Lung (tissue), 12 donors: Measurements from ENCODE around the gene MRGPRF. TPM values are rescaled to one million over a fixed set of nuclear protein-coding genes. Genes with fewer than 3 reads are reported as not detected.

ENCODE experiments used
- ATAC-seq: fragments of 200-7000 bp; cut with Tn5 transposase; one replicate; pipeline ENCODE4 v1.9.1; 2020; ENCODE audit warnings: moderate number of reproducible peaks; ENCODE audit not compliant: insufficient read depth, low FRiP score
- DNase-seq, 3 donors: peaks; one replicate each; pipeline ENCODE4 v3.0.0-alpha.2; 2013 to 2017
- H3K27ac ChIP-seq, 2 donors: one replicate each; pipeline ENCODE4 v1.5.1; 2013; ENCODE audit warnings: mild to moderate bottlenecking in 2 of 2, moderate library complexity in 2 of 2, control low read depth in 1 of 2, inconsistent platforms in 1 of 2, low read depth in 1 of 2, low read length in 1 of 2
- H3K27me3 ChIP-seq, 3 donors: one replicate each; pipeline ENCODE4 v1.5.1; 2013; ENCODE audit warnings: low read length in 2 of 3; ENCODE audit not compliant: control insufficient read depth in 3 of 3, insufficient read depth in 3 of 3
- H3K36me3 ChIP-seq, 4 donors: one replicate each; pipeline ENCODE4 v1.5.1; 2013; ENCODE audit warnings: low read length in 4 of 4, mild to moderate bottlenecking in 1 of 4, moderate library complexity in 1 of 4; ENCODE audit not compliant: control insufficient read depth in 4 of 4, insufficient read depth in 4 of 4
- H3K4me1 ChIP-seq, 5 donors: one replicate each; pipeline ENCODE4 v1.5.1; 2013; ENCODE audit warnings: low read length in 5 of 5, mild to moderate bottlenecking in 2 of 5, moderate library complexity in 1 of 5; ENCODE audit not compliant: control insufficient read depth in 5 of 5, insufficient read depth in 5 of 5
- H3K4me3 ChIP-seq: one replicate; pipeline ENCODE4 v1.5.1; 2013; ENCODE audit warnings: mild to moderate bottlenecking, control low read depth, moderate library complexity
- H3K9ac ChIP-seq, 2 donors: one replicate each; pipeline ENCODE4 v1.5.1; 2013; ENCODE audit warnings: low read length in 2 of 2, control low read depth in 1 of 2; ENCODE audit not compliant: insufficient read depth in 1 of 2
- H3K9me3 ChIP-seq, 4 donors: one replicate each; pipeline ENCODE4 v1.5.1; 2013; ENCODE audit warnings: low read length in 3 of 4, mild to moderate bottlenecking in 1 of 4, moderate library complexity in 1 of 4; ENCODE audit not compliant: control insufficient read depth in 4 of 4, insufficient read depth in 3 of 4
- CTCF ChIP-seq: IDR thresholded peaks from 2 replicates; pipeline ENCODE4 v1.5.1; 2012; ENCODE audit warnings: mild to moderate bottlenecking; ENCODE audit errors: control extremely low read depth, extremely low read depth
- WGBS, 2 donors: extraction: QIAGEN DNeasy Blood & Tissue Kit; methylation state at CpG; one replicate each; pipeline ENCODE4 v1.1.7; 2013; 5-methylcytosine and 5-hydroxymethylcytosine counted together
- polyA plus RNA-seq, 2 donors: library from polyadenylated mRNA; stranded (reverse); fragments of 200-250 nt; gene quantifications; one replicate each; pipeline ENCODE4 v1.2.1, GENCODE V29; 2013
- total RNA-seq, 2 donors: library from RNA; depleted of rRNA in 1 of 2; stranded (reverse); fragments of >200 nt in 1 of 2; gene quantifications; one replicate each; pipeline ENCODE4 v1.2.1, GENCODE V29; 2014 to 2021
- donor health status: control.
- donor health status: control.
- donor health status: Bipolar disorder and iron deficiency.
- donor health status: healthy.
- donor health status: DM: yes; HTN: yes; CAD: no.

The MRGPRF gene
- total and polyA plus RNA-seq, 4 donors: 9.2 to 16.8 (median 12.2) TPM

DNA sequence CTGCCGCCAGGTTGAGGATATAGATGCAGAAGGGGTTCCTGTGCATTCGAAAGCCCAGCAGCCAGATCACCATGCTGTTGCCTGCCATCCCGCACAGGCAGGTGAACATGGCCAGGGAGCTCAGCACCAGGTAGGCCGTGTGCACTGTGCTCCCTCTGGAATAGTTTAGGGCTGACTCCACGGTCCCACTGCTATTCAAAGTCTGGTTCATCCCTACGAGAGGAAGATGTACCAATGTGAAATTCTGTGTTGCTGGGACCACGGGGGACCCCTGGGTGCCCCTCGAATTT is 32.3 kb downstream of the MRGPRF start, which contains the start of gene MRGPRD:
MRGPRD (minus strand) TSS at position 211 of the 290 bp plus-strand sequence; CDS start at position 211, 0 bp downstream.
- Histone ChIP-seq H3K27ac (no peak within 1 kb of the TSS), H3K36me3 (no peaks in the 10 kb centered on the region), H3K4me3 (no peak within 1 kb of the TSS), H3K9ac (no peak within 1 kb of the TSS), H3K27me3 (no peaks in the 10 kb centered on the region), H3K4me1 (no peaks in the 10 kb centered on the region), H3K9me3 (no peaks in the 10 kb centered on the region)
- no peak for ATAC-seq
- 86 to 92% methylated on average over 8 of the region's 8 CpGs for WGBS, 2 donors
- no peak for TF ChIP-seq CTCF
- DNase-seq: no peak

- Histone ChIP-seq H3K27ac (no peak overlapping the region), H3K36me3 (no peaks in the 10 kb centered on the region), H3K4me1 (no peaks in the 10 kb centered on the region), H3K27me3 (no peaks in the 10 kb centered on the region), H3K9ac (no peak overlapping the region), H3K4me3 (no peak overlapping the region), H3K9me3 (no peaks in the 10 kb centered on the region)
- no peak for TF ChIP-seq CTCF
- DNase-seq: no peak
- WGBS, 2 donors: 82 to 83% methylated on average over 33 of the region's 33 CpGs
- ATAC-seq: no peak
These were observed 32.9 kb downstream of the MRGPRF start for GRCh38 chr11:68979931-68980775.

- Histone ChIP-seq H3K36me3 (no peaks in the 10 kb centered on the region), H3K4me3 (no peak overlapping the region), H3K27me3 (no peaks in the 10 kb centered on the region), H3K27ac (no peak overlapping the region), H3K4me1 (no peaks in the 10 kb centered on the region), H3K9ac (no peak overlapping the region), H3K9me3 (no peaks in the 10 kb centered on the region)
- WGBS, 2 donors: 67% methylated on average over 15 of the region's 15 CpGs
- no peak for DNase-seq
- TF ChIP-seq CTCF: no peak
- no peak for ATAC-seq
These were observed 34.0 kb downstream of the MRGPRF start for GRCh38 chr11:68978931-68979594.
